ENCODE results near the gene PXDN.

- TF ChIP-seq, protein P1, sequence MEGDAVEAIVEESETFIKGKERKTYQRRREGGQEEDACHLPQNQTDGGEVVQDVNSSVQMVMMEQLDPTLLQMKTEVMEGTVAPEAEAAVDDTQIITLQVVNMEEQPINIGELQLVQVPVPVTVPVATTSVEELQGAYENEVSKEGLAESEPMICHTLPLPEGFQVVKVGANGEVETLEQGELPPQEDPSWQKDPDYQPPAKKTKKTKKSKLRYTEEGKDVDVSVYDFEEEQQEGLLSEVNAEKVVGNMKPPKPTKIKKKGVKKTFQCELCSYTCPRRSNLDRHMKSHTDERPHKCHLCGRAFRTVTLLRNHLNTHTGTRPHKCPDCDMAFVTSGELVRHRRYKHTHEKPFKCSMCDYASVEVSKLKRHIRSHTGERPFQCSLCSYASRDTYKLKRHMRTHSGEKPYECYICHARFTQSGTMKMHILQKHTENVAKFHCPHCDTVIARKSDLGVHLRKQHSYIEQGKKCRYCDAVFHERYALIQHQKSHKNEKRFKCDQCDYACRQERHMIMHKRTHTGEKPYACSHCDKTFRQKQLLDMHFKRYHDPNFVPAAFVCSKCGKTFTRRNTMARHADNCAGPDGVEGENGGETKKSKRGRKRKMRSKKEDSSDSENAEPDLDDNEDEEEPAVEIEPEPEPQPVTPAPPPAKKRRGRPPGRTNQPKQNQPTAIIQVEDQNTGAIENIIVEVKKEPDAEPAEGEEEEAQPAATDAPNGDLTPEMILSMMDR (IDR thresholded peaks at IDR 0.05): no peak
- no peak for TF ChIP-seq EP300 (IDR thresholded peaks at IDR 0.05; ENCODE audit: low read depth)
These were observed 125.9 kb downstream of the PXDN start for GRCh38 chr2:1618191-1618961.
